GM10847 (cell line): Measurements from ENCODE around the gene C10orf62.

Experiments used
- POLR2A ChIP-seq: IDR thresholded peaks from 2 replicates; pipeline ENCODE4 v1.6.1; 2011; ENCODE audit not compliant: insufficient read length; ENCODE audit errors: extremely low read depth

Gene C10orf62

GRCh38 chr10:97589479-97589878 lies at the start of gene C10orf62:
TSS of gene C10orf62 (plus strand) at chr10:97589721. CDS start at chr10:97589898, 177 bp downstream.
- TF ChIP-seq POLR2A = no peak

- no peak for TF ChIP-seq POLR2A
Observed at GRCh38 chr10:97540669-97541500, 48.6 kb upstream of the C10orf62 start.

GRCh38 chr10:97542169-97543024 lies 47.1 kb upstream of the C10orf62 start:
- no peak for TF ChIP-seq POLR2A

GRCh38 chr10:97543025-97543546 lies 46.4 kb upstream of the C10orf62 start:
- TF ChIP-seq POLR2A = no peak

- no peak for TF ChIP-seq POLR2A
Observed at GRCh38 chr10:97546456-97547270, 42.9 kb upstream of the C10orf62 start.

- TF ChIP-seq POLR2A = no peak
Observed at GRCh38 chr10:97547271-97547600, 42.3 kb upstream of the C10orf62 start.

- TF ChIP-seq POLR2A = no peak
Observed at GRCh38 chr10:97547962-97548361, 41.6 kb upstream of the C10orf62 start.

GRCh38 chr10:97548828-97549455 lies 40.6 kb upstream of the C10orf62 start:
- no peak for TF ChIP-seq POLR2A

- TF ChIP-seq POLR2A = no peak
Observed at GRCh38 chr10:97549587-97550322, 39.8 kb upstream of the C10orf62 start.

GRCh38 chr10:97550336-97551149 lies 39.0 kb upstream of the C10orf62 start:
- TF ChIP-seq POLR2A = no peak

GRCh38 chr10:97551271-97551670 lies 38.2 kb upstream of the C10orf62 start:
- TF ChIP-seq POLR2A = no peak

GRCh38 chr10:97553575-97554031 lies 35.9 kb upstream of the C10orf62 start:
- TF ChIP-seq POLR2A = no peak

GRCh38 chr10:97563337-97563736 lies 26.2 kb upstream of the C10orf62 start:
- no peak for TF ChIP-seq POLR2A
